HG03571 (cell line): ENCODE data around the gene RNF217.
"Not testable (repeated sequence)": the region's sequence is repeated elsewhere in the genome, so short reads cannot be mapped to it uniquely, and the experiment has no call there.

ENCODE experiments used
- ATAC-seq: cut with Tn5 transposase; IDR thresholded peaks from one replicate; pipeline ENCODE4 v1.9.1; 2021; ENCODE audit not compliant: unreplicated experiment

RNF217 gene

DNA sequence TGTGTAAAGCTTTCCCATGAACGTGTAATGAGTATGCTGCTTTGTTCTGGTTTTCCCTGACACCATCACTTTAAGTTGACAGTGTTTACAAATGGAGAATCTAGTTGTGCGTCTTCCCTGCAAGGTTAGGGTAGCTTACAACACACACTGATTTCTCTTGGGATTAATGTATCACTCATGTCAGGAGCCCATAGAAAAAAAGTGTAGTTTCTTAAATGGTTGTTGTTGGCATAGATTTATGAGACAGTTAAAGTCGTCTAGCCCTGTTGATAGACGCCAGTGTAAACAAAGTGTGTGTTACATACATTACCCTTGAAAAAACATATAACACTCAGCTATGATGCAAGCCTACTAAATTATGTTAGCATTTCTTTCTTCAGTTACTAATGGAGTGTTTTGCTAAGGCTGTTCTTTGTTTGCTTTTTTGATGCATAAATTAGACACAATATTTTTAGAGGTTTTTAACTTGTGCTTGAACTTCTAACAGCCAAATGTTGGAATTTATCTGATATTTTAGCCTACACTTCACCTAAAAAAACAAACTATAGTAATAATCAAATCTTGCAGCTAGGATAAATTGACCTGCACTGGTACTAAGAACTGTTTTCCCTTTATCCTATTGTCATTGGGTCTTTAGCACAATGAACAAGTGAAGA, 88.6 kb downstream of the RNF217 start:
- ATAC-seq: no peak

DNA sequence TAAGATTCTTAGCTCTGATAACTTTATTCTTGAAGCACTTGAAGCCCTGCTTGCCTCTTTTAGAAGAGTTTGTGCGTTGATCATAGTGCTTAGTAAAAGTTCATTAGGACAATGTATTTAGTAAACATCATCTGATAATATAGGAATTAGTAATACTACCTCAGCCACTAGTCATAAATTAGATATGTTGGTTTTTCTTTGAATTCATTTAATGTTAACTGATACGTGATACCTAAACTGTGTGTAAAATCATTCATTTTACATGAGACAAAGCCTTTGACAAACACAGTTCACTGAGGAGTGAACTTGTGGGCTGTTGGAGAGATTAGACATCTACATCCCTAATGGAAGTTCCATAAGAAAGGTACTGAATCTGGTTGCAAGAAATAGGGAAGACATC, 91.6 kb downstream of the RNF217 start:
- no peak for ATAC-seq

DNA sequence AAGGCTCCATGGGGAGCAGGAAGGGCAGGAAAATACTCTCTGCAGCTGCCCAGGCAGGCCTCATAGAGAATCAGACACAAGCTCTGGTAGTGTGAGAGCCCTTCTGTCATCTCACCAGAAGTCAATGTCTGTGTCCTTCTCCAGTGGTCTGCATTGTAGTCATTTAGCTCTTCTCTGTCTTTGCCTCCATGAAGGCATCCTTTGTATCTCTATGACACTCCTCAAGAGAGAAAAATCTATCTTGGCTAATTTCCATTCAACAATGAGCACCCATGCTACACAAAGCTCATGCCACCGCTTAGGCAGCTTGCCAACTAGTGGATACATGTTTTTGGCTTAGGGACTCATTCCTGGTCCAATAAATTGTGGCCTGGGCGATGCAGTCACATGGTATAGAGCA, 92.1 kb downstream of the RNF217 start:
- no peak for ATAC-seq

DNA sequence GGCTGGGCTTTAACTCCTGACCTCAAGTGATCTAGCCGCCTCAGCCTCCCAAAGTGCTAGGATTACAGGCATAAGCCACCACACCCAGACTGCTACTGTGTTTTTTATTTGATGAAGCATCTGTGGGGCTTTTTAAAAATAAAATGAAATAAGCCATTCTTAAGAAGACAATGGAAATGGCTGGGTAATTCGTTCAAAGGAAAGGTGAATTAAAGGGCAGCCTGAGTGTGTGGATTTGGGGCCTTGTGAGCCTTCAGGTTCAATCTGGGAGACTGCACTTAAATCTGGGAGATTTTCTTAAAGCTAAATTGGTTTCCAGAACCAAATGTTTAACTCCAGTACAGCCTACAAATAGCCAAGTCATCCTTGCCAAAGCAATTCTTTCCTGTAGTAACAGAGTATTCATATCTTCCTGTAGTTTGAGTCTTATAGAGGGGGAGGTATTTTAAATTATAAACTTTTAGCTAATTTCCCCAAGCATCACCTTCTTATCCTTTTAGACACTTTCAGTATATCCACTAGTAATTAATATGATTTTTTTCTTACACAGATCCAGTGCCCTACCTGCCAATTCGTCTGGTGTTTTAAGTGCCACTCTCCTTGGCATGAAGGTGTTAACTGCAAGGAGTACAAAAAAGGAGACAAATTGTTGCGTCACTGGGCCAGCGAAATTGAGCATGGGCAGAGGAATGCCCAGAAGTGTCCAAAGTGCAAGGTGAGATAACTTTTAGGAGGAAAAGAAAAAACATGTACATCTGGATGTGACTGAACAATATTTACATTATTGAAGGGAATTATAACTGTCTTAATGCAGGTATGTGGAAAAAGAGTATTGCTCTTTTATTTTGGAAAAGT, 95.4 kb downstream of the RNF217 start:
- no peak for ATAC-seq

DNA sequence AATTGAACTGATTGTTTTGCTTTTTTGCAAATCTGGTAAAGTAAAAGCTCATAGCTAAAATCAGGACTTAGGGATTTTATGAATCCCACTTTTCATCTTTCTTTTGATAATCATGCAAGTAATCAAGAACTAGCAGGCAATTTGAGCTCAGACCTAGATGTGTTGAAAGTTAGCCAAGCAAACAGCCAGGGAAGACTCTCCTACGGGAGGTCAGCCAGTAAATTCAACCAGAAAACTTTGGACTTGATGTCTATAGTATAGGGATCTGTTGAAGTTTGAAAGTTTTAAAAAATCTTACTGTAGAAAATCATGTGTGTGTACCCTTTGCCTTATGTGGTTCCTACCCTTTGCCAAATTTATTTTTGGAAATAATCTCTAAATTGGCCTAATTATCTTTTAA, 96.3 kb downstream of the RNF217 start:
- no peak for ATAC-seq

DNA sequence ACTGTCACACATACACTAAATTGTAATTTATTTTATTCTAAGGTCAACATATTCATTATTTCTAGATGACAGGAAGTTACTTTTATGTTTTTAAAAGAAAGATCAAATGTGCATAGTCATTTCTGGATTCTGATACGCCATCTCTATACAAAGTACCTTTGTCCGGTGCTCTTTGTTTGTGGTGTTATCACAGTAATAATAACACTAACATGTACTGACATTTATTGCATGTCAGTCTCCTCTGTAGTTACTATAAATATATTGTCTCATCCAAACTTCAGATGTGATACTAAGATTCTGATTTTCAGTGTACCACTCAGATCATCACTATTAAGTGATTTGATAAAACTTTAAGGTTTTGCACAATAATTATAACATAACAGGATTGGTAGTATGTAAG, 101.1 kb downstream of the RNF217 start:
- no peak for ATAC-seq

DNA sequence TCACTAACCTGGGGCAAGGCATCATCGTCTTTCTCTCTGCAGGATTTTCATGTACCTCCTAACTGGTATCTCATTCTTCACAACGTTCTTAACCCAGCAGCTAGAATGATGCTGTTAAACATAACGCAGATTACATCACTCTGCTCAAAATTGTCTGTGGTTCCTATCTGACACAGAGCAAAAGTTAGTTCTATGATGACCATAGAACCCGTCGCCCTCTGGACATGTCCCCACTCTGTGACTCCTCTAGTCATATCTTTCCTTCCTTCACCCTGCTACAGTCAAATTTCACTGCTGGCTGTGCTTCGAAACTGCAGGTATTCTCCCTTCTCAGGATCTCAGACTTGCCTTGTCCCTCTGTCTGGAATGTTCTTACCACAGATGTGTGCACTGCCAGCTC, 103.9 kb downstream of the RNF217 start:
- no peak for ATAC-seq

DNA sequence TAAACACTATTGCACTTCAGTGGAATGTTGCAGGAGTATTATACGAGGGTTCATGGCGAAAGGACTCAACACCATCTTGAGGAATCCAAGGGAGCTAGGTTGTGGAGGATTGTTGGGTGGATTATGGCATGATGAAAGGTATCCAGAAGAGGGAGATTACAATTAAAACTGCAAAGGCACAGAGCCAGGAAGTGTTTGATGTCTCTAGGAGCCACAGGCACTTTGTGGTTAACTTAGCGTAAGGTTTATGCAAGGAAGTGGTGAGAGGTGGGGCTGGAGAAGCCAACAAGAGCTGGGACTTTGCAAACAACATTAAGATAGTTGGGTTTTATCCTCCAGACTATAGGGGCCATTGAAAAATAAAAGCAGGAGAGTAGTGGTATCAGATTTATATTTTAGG, 104.7 kb downstream of the RNF217 start:
- ATAC-seq: no peak

DNA sequence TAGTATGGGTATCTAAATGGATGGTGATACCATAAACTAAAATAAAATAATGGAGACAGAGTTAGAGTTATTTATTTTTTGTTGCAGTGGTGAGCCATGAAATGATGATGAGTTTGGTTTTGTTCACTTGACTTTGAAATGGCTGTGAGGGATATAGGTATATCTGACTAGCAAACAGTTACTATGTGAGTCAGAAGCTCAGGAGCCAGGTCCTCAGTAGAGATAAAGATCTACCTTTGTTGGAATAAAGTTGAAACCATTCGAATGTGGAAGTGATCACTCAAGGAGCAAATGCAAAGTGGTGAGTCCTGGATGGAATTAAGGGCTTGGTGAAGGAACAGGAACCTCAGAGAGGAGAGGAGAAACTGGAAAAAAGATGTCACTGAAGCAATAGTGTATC, 105.3 kb downstream of the RNF217 start:
- no peak for ATAC-seq

DNA sequence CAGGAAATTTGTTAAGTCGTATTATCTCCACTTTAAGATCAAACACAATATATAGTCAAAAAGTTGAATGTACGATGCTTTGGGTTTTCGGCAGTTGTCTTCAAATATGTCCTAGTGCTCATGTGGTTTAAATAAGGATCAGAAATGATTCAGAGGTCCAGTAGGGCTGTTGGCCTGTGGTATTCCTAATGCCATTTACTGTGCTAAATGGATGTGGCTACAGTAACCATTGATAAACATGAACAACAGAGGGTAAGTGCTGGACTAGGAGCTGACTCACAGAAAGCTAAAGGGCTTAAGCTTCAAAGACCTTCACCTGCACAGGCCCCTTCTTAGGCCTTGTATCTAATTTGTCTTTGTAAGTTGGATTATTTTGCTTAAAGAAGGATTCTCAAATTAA, 110.8 kb downstream of the RNF217 start:
- no peak for ATAC-seq

DNA sequence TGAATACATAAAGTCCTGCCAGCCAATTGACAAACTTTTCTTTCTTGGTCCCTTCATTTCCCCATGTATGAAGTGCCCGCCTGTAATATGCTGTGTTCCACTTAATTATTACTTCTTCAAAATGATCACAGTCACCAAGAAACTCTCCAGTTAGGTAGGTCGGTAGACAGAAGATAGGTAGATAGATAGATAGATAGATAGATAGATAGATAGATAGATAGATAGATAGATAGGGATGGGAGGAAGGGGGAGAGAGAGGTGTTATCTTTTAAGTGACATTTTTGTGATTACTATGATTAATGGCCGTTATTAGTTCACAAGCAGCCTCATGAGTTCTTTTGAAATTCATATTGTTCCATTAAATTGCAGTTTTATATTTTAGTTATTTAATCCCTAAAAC, 111.9 kb downstream of the RNF217 start:
- no peak for ATAC-seq

DNA sequence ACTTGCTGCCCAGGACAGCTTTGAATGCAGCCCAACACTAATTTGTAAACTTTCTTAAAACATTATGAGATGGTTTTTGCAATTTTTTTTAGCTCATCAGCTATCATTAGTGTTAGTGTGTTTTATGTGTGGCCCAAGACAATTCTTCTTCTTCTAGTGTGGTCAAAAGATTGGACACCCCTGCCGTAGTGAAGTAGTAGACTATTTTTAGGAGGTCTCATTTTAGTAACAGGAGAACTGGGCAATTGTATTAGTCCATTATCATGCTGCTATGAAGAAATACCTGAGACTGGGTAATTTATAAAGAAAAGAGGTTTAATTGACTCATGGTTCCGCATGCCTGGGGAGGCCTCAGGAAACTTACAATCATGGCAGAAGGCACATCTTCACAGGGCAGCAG, 112.8 kb downstream of the RNF217 start:
- ATAC-seq: not testable (repeated sequence)

DNA sequence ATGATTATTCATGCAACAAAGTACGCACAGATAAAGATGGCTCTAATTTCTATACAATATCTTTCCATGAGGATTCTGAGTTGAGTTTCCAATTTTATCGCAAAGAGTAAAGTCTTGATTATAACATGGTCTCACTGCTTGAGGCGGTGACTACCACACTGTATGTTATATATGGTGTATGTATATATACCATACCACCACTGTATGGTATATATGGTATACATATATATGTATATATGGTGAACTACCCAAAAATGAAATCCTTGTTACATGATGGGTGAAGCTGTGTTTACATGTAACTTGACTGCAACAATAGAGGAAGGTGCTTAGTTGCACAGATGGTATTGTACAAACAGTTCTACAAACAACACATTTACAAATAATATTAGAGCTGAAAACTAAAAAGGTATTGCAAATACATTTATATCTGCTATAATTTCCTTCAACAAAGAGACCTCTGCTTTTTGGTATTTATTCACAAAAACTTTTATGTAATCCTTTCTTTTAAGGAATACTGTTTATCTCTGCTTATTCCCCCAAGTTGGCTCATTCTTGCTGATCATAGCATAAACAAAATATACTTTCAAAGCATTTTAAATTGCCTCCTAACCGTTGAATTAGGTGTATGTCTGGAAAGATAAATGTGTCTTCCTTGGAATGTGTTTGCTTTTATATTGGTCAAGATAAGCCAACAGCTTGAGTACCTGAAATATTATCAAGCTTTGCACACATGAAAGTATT, 113.7 kb downstream of the RNF217 start:
- ATAC-seq: no peak

DNA sequence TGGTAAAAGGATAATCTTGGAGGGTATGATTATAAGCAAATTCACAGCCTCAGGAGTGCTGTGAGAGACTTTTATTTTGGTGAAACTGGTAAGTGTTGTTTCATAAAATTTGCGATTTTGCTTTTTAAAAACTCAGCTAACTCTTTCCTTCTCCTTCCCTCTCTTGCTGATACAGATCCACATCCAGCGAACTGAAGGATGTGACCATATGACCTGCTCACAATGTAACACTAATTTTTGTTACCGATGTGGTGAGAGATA, 114.2 kb downstream of the RNF217 start:
- no peak for ATAC-seq

DNA sequence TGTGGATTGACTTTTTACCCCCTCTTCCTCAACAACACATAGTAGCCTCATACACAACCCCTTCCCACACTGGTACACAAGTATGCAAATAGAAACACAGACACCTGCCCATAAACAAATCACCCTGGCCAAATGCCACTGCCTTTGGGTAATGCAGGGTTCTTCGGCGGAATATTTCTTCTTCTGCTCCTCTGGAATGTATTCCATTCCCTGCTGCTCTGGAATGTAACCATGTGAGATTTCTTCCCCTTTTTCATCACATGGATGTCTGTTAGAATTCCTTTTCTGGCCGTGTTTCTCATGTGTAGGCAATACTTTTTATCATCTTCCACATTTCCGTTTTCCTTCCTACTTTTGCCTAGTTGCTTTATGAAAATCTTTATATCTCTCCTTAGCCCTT, 115.2 kb downstream of the RNF217 start:
- no peak for ATAC-seq

DNA sequence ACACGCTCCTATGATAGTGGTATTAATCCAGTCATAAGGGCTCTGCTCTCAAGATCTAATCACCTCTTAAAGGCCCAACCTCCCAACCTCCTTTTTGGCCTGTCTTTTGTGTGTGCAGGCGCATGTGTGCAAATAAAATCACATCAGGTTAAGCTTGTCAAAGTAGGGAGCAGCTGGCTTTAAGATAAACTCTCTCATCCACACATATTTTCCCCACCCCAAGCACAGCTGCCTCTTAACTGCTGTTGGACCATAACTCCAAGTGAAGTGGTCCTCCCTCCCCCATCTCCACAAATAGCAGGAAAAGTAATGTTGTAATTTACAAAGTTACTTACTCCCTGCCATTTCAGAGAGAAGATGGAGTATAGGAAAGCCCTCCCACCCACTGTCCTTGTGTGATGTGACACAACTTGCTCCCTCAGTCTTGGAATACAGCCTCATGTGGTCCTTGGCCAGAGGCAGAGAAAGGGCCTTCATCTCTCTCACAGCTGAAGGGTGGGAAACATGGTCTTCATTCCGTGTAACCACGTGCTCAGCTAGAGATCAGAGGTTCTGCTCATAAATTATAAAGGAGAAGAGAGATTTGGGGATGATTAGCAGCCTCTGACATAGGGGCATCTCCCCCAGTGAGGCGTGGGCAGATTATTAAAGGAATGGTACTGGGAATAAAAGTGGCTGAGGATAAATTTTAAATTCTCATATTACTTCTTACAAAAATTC, 116.5 kb downstream of the RNF217 start:
- ATAC-seq: no peak

DNA sequence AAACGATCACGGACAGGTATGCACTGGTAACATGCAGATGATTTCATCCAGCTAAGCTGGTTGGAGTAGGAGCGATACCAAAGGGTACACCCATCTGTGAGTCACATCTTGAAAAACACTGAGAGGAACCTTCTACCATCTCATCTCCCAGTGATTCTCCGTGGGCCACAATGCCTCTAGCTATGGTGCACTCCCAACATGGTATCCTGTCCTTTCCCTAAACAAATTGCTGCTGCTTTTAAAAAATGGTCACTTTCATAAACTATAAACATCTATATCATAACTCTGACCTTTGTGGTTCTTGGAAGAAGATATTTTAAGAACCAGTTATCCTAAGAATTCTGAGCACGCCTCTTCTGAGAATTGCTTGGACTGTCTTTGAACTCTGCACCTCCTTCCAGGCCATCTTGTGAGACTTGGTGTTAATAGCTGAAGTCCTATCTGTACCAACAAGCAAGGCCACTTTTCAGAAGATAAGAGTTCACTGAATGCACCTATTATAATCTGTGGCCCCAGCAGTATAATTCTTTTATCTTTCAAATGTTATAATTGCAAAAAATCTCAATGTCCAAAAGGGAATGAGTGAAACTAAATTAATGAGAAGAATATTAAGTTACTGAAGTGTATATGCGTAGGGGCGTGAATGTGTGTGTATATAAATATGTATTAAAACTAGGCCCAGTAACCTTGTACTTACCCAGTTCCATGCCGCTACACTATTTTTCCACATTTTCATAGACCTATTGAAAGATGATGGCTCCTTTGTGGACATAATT, 120.9 kb downstream of the RNF217 start:
- ATAC-seq: no peak

DNA sequence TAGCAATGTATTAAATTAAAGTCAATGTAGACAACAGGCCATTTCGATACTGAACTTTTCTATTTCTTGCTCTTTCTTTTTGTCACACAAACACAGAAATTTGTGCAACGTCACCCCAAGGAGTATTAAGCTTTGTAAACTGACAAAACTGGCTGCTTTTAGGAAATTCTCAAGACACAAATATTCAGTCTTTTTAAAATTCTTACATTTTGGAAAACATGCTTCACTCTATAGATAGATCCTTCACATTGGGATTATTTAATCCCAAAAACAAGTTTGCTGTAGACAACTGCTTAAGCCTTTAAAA, 121.4 kb downstream of the RNF217 start:
- no peak for ATAC-seq

DNA sequence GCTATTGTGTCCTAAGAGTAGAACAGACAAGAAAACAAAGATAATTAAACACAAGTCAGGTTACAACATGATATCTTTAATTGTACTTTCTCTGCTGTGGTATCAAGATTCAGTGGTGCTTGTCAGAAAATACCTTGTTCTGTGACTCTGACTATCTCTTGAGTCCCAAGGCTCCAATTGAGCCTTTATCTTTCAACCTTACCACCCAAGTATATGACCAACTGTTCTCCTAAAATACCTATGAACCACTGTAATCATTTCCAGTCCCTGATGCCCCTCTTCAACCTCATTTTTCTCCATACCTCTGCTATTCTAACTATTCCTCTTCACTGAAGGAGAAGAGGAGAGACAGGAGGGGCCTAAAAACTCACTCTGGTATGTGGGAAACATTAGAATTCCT, 124.5 kb downstream of the RNF217 start:
- no peak for ATAC-seq

DNA sequence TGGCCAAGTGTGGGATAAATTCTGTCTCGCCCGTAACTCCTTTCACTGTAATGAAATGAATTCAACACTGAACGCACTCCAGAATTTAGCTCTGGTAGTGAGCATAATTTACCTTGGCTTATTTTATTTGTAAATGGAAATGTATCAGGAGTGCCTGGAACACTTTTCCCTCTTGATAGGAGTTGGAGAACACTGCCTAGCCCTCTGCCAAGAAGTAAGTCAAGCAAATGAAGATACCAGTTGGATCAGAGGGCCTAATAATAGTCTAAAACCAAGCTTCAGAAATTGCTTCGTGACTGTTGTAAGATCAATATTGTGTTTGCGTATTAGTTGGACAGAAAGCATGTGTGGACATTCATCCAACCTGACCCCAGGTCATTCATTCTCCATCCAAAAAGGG, 126.7 kb downstream of the RNF217 start:
- no peak for ATAC-seq

DNA sequence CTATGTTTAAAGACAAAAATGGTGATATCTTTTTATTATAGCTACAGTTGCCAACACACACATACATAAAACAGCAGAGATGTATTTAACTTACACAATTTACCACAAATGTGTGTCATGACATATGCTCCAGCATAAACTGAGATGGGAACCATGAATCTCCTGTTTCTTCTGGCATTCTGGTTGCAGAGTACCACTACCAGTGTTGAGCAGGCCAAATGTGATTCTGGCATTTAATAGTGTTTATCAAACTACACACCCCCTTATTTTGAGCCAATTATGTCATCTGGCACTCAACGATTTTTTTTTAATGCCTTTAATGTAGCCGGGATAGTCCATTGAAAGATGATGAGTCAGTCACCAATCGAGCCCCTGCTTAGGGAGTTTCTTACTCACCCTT, 132.3 kb downstream of the RNF217 start:
- no peak for ATAC-seq
